HG03457 (cell line): ENCODE measurements around the gene GID4.

Source experiments
- ATAC-seq: cut with Tn5 transposase; IDR thresholded peaks from one replicate; pipeline ENCODE4 v1.9.1; 2021; ENCODE audit warnings: moderate number of reproducible peaks; ENCODE audit not compliant: unreplicated experiment

GID4 gene

GRCh38 chr17:18016426-18016825 is 22.8 kb upstream of the GID4 start:
- no peak for ATAC-seq

- no peak for ATAC-seq
These were observed 21.2 kb upstream of the GID4 start for GRCh38 chr17:18017958-18018357.

- no peak for ATAC-seq
These were observed 20.7 kb upstream of the GID4 start for GRCh38 chr17:18018411-18018921.

- no peak for ATAC-seq
These were observed 19.4 kb upstream of the GID4 start for GRCh38 chr17:18019838-18020154.

- ATAC-seq, result no peak
These were observed 18.2 kb upstream of the GID4 start for GRCh38 chr17:18020971-18021370.

- ATAC-seq, result no peak
These were observed 17.8 kb upstream of the GID4 start for GRCh38 chr17:18021372-18021771.

GRCh38 chr17:18025241-18025944 is 13.8 kb upstream of the GID4 start:
- no peak for ATAC-seq

- ATAC-seq, result no peak
These were observed 13.0 kb upstream of the GID4 start for GRCh38 chr17:18025945-18026776.

- no peak for ATAC-seq
These were observed 11.9 kb upstream of the GID4 start for GRCh38 chr17:18027280-18027679.

- ATAC-seq, result no peak
These were observed 10.9 kb upstream of the GID4 start for GRCh38 chr17:18028114-18028951.

- ATAC-seq, result no peak
These were observed 10.2 kb upstream of the GID4 start for GRCh38 chr17:18028952-18029540.

- no peak for ATAC-seq
These were observed 7.3 kb upstream of the GID4 start for GRCh38 chr17:18031955-18032354.

GRCh38 chr17:18033442-18034099 is 5.6 kb upstream of the GID4 start:
- ATAC-seq, result peak; percentile 47

GRCh38 chr17:18035704-18036103 is 3.5 kb upstream of the GID4 start:
- ATAC-seq, result no peak

- ATAC-seq, result no peak
These were observed 1.7 kb upstream of the GID4 start for GRCh38 chr17:18037486-18037885.

- ATAC-seq, result no peak
These were observed 908 bp upstream of the GID4 start for GRCh38 chr17:18038149-18038850.

- peak; percentile 25 for ATAC-seq
These were observed 490 bp downstream of the GID4 start for GRCh38 chr17:18039535-18040260.

- no peak for ATAC-seq
These were observed 1.2 kb downstream of the GID4 start for GRCh38 chr17:18040261-18040858.

- ATAC-seq, result no peak
These were observed 2.6 kb downstream of the GID4 start for GRCh38 chr17:18041776-18042175.
